Cardiac septum (tissue), 1 donor: Measurements from ENCODE around the gene PANK2. TPM values are rescaled to one million over a fixed set of nuclear protein-coding genes. Genes with fewer than 3 reads are reported as not detected.

Experiments
- DNase-seq: peaks from one replicate; pipeline ENCODE4 v3.0.0-alpha.2; 2020; ENCODE audit warnings: low spot score
- intact Hi-C: fragments of 100-400 bp; cut with DNase I; formaldehyde crosslinking; loops from one replicate; pipeline ENCODE4 v1.14.0; 2022
- total RNA-seq: library from RNA; stranded (reverse); fragmentation: NEBNext Ultra II Directional; extraction: Animal tissue kit (Norgen Biotek cat#: 25700); gene quantifications from one replicate; pipeline ENCODE4 v1.2.1, GENCODE V29; 2021
- donor health status: DM: no; HTN: no; CAD: no.

Gene PANK2
- total RNA-seq, 1 donor from 2014 or later = 21.5 TPM

GRCh38 chr20:3922983-3923339 is 33.8 kb downstream of the PANK2 start:
- intact Hi-C loops = no loop called here
- DNase-seq = no peak

GRCh38 chr20:3923818-3924217 is 34.6 kb downstream of the PANK2 start:
- no peak for DNase-seq
- intact Hi-C loops = no loop called here

GRCh38 chr20:3924304-3925112 is 35.3 kb downstream of the PANK2 start:
- no peak for DNase-seq
- intact Hi-C loops = no loop called here

GRCh38 chr20:3925113-3925695 is 36.0 kb downstream of the PANK2 start:
- intact Hi-C loops = no loop called here
- DNase-seq = no peak

GRCh38 chr20:3925899-3926638 is 36.9 kb downstream of the PANK2 start:
- intact Hi-C loops = no loop called here
- DNase-seq = no peak

- intact Hi-C loops = no loop called here
These were observed 38.5 kb downstream of the PANK2 start for GRCh38 chr20:3927486-3928291.

GRCh38 chr20:3929713-3930060 is 40.5 kb downstream of the PANK2 start:
- intact Hi-C loops = loop anchor here (5.0 kb wide), 2 partner anchors 83 to 138 kb away; no protein-coding TSS in a partner anchor
- no peak for DNase-seq

More at GRCh38 chr20:3927486-3928291, 38.5 kb downstream of the PANK2 start:
- no peak for DNase-seq

GRCh38 chr20:3930265-3931206 is 41.3 kb downstream of the PANK2 start:
- intact Hi-C loops = loop anchor here (5.0 kb wide), 2 partner anchors 82 to 137 kb away; no protein-coding TSS in a partner anchor

GRCh38 chr20:3931664-3932063 is 42.5 kb downstream of the PANK2 start:
- no peak for DNase-seq
- intact Hi-C loops = loop anchor here (5.0 kb wide), 2 partner anchors 81 to 136 kb away; no protein-coding TSS in a partner anchor

More at GRCh38 chr20:3930265-3931206, 41.3 kb downstream of the PANK2 start:
- no peak for DNase-seq

- intact Hi-C loops = loop anchor here (5.0 kb wide), 2 partner anchors 80 to 135 kb away; no protein-coding TSS in a partner anchor
These were observed 43.1 kb downstream of the PANK2 start for GRCh38 chr20:3932277-3932676.

GRCh38 chr20:3932681-3933080 is 43.5 kb downstream of the PANK2 start:
- DNase-seq = no peak
- intact Hi-C loops = loop anchor here (5.0 kb wide), 2 partner anchors 80 to 135 kb away; no protein-coding TSS in a partner anchor

More at GRCh38 chr20:3932277-3932676, 43.1 kb downstream of the PANK2 start:
- no peak for DNase-seq

GRCh38 chr20:3933218-3933617 is 44.0 kb downstream of the PANK2 start:
- intact Hi-C loops = loop anchor here (5.0 kb wide), 2 partner anchors 79 to 134 kb away; no protein-coding TSS in a partner anchor
- no peak for DNase-seq

- no peak for DNase-seq
- intact Hi-C loops = loop anchor here (5.0 kb wide), 3 partner anchors 47 to 133 kb away; partner anchors contain the start of gene PANK2
These were observed 45.4 kb downstream of the PANK2 start for GRCh38 chr20:3934624-3935023.

- no peak for DNase-seq
- intact Hi-C loops = loop anchor here (5.0 kb wide), 1 partner anchor 48 kb away; the partner anchor contains the start of gene PANK2
These were observed 46.2 kb downstream of the PANK2 start for GRCh38 chr20:3935295-3935955.

- no peak for DNase-seq
- intact Hi-C loops = loop anchor here (5.0 kb wide), 1 partner anchor 49 kb away; the partner anchor contains the start of gene PANK2
These were observed 46.8 kb downstream of the PANK2 start for GRCh38 chr20:3935956-3936340.

GRCh38 chr20:3937618-3938017 is 48.4 kb downstream of the PANK2 start:
- DNase-seq = no peak
- intact Hi-C loops = loop anchor here (5.0 kb wide), 1 partner anchor 50 kb away; the partner anchor contains the start of gene PANK2

GRCh38 chr20:3940905-3941304 is 51.7 kb downstream of the PANK2 start:
- intact Hi-C loops = no loop called here
- DNase-seq = no peak
